Spleen (tissue), 11 donors: ENCODE measurements around the gene MYO16. TPM values are rescaled to one million over a fixed set of nuclear protein-coding genes. Genes with fewer than 3 reads are reported as not detected.

Experiments
- DNase-seq: peaks from one replicate; pipeline ENCODE4 v3.0.0-alpha.2; 2020
- H3K27ac ChIP-seq, 8 donors: fragments of 200-600 bp; sonication (generic) in 7 of 8; 1 replicate in 4 of 8; 2 replicates in 4 of 8; pipeline versions ENCODE4 v1.5.0 to v1.8.0; 2016 to 2021; ENCODE audit warnings: inconsistent platforms in 4 of 8, mild to moderate bottlenecking in 4 of 8, moderate library complexity in 1 of 8
- H3K27me3 ChIP-seq, 7 donors: fragments of 200-600 bp; sonication (generic) in 6 of 7; replicated peaks in 1 of 7; 1 replicate in 4 of 7; 2 replicates in 3 of 7; pipeline versions ENCODE4 v1.5.0 to v1.8.0; 2016 to 2021; ENCODE audit warnings: inconsistent platforms in 3 of 7, mild to moderate bottlenecking in 1 of 7
- H3K36me3 ChIP-seq, 6 donors: fragments of 200-600 bp; sonication (generic) in 5 of 6; 1 replicate in 4 of 6; 2 replicates in 2 of 6; pipeline versions ENCODE4 v1.5.0 to v1.8.0; 2016 to 2021; ENCODE audit warnings: inconsistent platforms in 2 of 6
- H3K4me1 ChIP-seq, 6 donors: fragments of 200-600 bp; sonication (generic) in 5 of 6; 1 replicate in 3 of 6; 2 replicates in 3 of 6; pipeline versions ENCODE4 v1.5.0 to v1.8.0; 2016 to 2021; ENCODE audit warnings: inconsistent platforms in 3 of 6
- H3K4me3 ChIP-seq, 8 donors: fragments of 200-600 bp; sonication (generic) in 7 of 8; 1 replicate in 4 of 8; 2 replicates in 4 of 8; pipeline versions ENCODE4 v1.5.0 to v1.8.0; 2016 to 2021; ENCODE audit warnings: inconsistent platforms in 4 of 8, mild to moderate bottlenecking in 4 of 8, moderate library complexity in 2 of 8
- H3K9me3 ChIP-seq, 8 donors: fragments of 200-600 bp; sonication (generic) in 7 of 8; 1 replicate in 4 of 8; 2 replicates in 4 of 8; pipeline versions ENCODE4 v1.5.0 to v1.8.0; 2016 to 2021; ENCODE audit warnings: inconsistent platforms in 4 of 8
- POLR2A ChIP-seq, 3 donors: fragments of 450-650 bp; IDR thresholded peaks; one replicate each; pipeline ENCODE4 v1.5.1; 2017; ENCODE audit warnings: antibody characterized with exemption in 3 of 3, mild to moderate bottlenecking in 1 of 3
- POLR2AphosphoS5 ChIP-seq, 3 donors: sonication (generic); formaldehyde crosslinking; IDR thresholded peaks; one replicate each; pipeline ENCODE4 v1.5.1; 2017; ENCODE audit warnings: antibody characterized with exemption in 3 of 3
- WGBS, 5 donors: extraction: QIAGEN DNeasy Blood & Tissue Kit in 3 of 5; methylation state at CpG; one replicate each; pipeline versions ENCODE4 v1.1.5 to v1.1.7; 2013 to 2018; 5-methylcytosine and 5-hydroxymethylcytosine counted together
- intact Hi-C: fragments of 100-400 bp; cut with DNase I; formaldehyde crosslinking; loops from one replicate; pipeline ENCODE4 v1.15.0; 2023; ENCODE audit warnings: low total_unique reads
- polyA plus RNA-seq, 3 donors: library from polyadenylated mRNA; stranded (reverse); fragments of 200-250 nt; gene quantifications; one replicate each; pipeline ENCODE4 v1.2.1, GENCODE V29; 2013
- total RNA-seq, 7 donors: library from RNA; depleted of rRNA in 3 of 7; stranded (reverse); fragments of >200 nt in 3 of 7; fragmentation: NEBNext Ultra II Directional in 4 of 7; extraction: Animal tissue kit (Norgen Biotek cat#: 25700) in 4 of 7; gene quantifications; one replicate each; pipeline versions ENCODE4 v1.1.0 to v1.2.1, GENCODE V29; 2016 to 2021
- TF ChIP-seq, protein P1 (sequence below), 11 experiments: fragments of 200-600 bp in 7 of 11; fragments of 450-650 bp in 4 of 11; sonication (generic) in 4 of 11; IDR thresholded peaks in 8 of 11; conservative IDR thresholded peaks in 3 of 11; 1 replicate in 7 of 11; 2 replicates in 4 of 11; pipeline versions ENCODE4 v1.4.0 to v1.8.0; 2016 to 2021; ENCODE audit warnings: antibody characterized with exemption in 11 of 11, inconsistent platforms in 4 of 11, mild to moderate bottlenecking in 1 of 11
- donor health status: healthy with polysubstance abuse.
- donor health status: DM: no; HTN: no; CAD: no; lungs with moderate emphysema.
- donor health status: DM: no; HTN: no; CAD: no.
- donor health status: Bipolar disorder and iron deficiency.
- donor health status: healthy.
- donor health status: DM: no; HTN: no; CAD: no.
- donor health status: DM: yes; HTN: yes; CAD: no.

MYO16 gene
- total and polyA plus RNA-seq, 10 donors: 0.03 to 0.51 (median 0.26) TPM; not detected in 1

DNA sequence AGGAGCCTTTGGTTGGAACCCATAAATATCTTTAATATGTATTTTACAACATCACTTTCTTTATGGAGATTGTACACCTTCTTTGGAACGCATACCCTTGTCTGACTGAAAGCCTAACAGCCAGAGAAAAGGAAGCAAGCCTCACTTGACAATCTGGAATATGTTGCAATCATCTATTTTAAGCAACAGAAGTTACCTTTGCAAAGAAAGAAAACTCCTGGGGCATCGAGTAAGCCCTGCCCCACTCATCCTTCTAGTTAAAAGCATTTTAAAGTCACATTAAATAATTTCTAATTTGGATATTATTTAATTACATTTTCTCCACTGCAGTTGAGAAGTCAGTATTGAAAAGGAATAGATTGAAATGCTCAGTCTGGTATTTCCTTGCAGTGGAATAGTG is 542.7 kb downstream of the MYO16 start:
- H3K27ac ChIP-seq: no peak overlapping the region
- 36 to 52% (median 47%) methylated on average over 2 of the region's 2 CpGs for WGBS, 5 donors
- no peaks in the 10 kb centered on the region for H3K36me3 ChIP-seq
- TF ChIP-seq, protein P1, sequence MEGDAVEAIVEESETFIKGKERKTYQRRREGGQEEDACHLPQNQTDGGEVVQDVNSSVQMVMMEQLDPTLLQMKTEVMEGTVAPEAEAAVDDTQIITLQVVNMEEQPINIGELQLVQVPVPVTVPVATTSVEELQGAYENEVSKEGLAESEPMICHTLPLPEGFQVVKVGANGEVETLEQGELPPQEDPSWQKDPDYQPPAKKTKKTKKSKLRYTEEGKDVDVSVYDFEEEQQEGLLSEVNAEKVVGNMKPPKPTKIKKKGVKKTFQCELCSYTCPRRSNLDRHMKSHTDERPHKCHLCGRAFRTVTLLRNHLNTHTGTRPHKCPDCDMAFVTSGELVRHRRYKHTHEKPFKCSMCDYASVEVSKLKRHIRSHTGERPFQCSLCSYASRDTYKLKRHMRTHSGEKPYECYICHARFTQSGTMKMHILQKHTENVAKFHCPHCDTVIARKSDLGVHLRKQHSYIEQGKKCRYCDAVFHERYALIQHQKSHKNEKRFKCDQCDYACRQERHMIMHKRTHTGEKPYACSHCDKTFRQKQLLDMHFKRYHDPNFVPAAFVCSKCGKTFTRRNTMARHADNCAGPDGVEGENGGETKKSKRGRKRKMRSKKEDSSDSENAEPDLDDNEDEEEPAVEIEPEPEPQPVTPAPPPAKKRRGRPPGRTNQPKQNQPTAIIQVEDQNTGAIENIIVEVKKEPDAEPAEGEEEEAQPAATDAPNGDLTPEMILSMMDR (IDR thresholded peaks at IDR 0.05 in 8 of 11, conservative IDR thresholded peaks at IDR 0.05 in 3 of 11): no peak
- no peak for TF ChIP-seq POLR2A (IDR thresholded peaks at IDR 0.05)
- DNase-seq: no peak
- H3K4me1 ChIP-seq: no peaks in the 10 kb centered on the region
- no peaks in the 10 kb centered on the region for H3K9me3 ChIP-seq
- no peaks in the 10 kb centered on the region for H3K27me3 ChIP-seq
- no peak overlapping the region for H3K4me3 ChIP-seq
- intact Hi-C loops: no loop called here

DNA sequence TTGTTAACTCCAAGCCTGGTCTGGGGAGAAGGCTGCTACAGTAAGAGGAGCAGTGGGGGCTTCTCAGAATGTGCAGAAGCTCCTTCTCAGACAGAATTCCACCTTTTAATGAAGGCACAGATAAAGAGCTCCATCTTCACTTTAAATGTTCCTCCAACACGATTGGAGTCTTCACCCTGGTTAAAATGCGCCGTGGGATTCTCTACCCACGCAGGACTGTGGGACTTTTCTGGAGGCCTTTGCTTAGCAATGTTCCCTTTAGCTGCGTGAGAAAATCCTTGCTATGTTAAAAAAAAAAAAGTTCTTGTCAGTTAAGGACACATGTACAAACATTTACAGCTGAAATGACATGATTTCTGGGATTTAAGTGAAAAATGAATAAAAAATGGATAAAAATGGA is 546.3 kb downstream of the MYO16 start:
- no peak for DNase-seq
- intact Hi-C loops: no loop called here
- H3K27ac ChIP-seq: no peak overlapping the region
- no peak overlapping the region for H3K4me3 ChIP-seq
- H3K4me1 ChIP-seq: no peaks in the 10 kb centered on the region
- 84 to 95% (median 90%) methylated on average over 5 of the region's 5 CpGs for WGBS, 5 donors
- H3K36me3 ChIP-seq: no peaks in the 10 kb centered on the region
- H3K9me3 ChIP-seq: no peaks in the 10 kb centered on the region
- no peaks in the 10 kb centered on the region for H3K27me3 ChIP-seq
- no peak for TF ChIP-seq POLR2AphosphoS5 (IDR thresholded peaks at IDR 0.05)
- TF ChIP-seq, protein P1 (IDR thresholded peaks at IDR 0.05 in 8 of 11, conservative IDR thresholded peaks at IDR 0.05 in 3 of 11): no peak
- TF ChIP-seq POLR2A (IDR thresholded peaks at IDR 0.05): no peak

- Histone ChIP-seq H3K27me3 (no peaks in the 10 kb centered on the region), H3K36me3 (no peaks in the 10 kb centered on the region), H3K27ac (no peak overlapping the region), H3K9me3 (no peaks in the 10 kb centered on the region), H3K4me1 (no peaks in the 10 kb centered on the region), H3K4me3 (no peak overlapping the region)
- intact Hi-C loops: no loop called here
- DNase-seq: no peak
- TF ChIP-seq POLR2A (IDR thresholded peaks at IDR 0.05) (no peak), POLR2AphosphoS5 (IDR thresholded peaks at IDR 0.05) (no peak)
- TF ChIP-seq, protein P1 (IDR thresholded peaks at IDR 0.05 in 8 of 11, conservative IDR thresholded peaks at IDR 0.05 in 3 of 11): no peak
- 70 to 80% (median 79%) methylated on average over 4 of the region's 4 CpGs for WGBS, 5 donors
Measured at GRCh38 chr13:109180905-109181425, 551.6 kb downstream of the MYO16 start.

- no peak overlapping the region for H3K27ac ChIP-seq
- intact Hi-C loops: no loop called here
- H3K36me3 ChIP-seq: no peaks in the 10 kb centered on the region
- H3K9me3 ChIP-seq: no peaks in the 10 kb centered on the region
- H3K27me3 ChIP-seq: no peaks in the 10 kb centered on the region
- no peaks in the 10 kb centered on the region for H3K4me1 ChIP-seq
- no peak for DNase-seq
- no peak for TF ChIP-seq POLR2AphosphoS5 (IDR thresholded peaks at IDR 0.05)
- TF ChIP-seq, protein P1 (IDR thresholded peaks at IDR 0.05 in 8 of 11, conservative IDR thresholded peaks at IDR 0.05 in 3 of 11): no peak
- TF ChIP-seq POLR2A (IDR thresholded peaks at IDR 0.05): no peak
- no peak overlapping the region for H3K4me3 ChIP-seq
- WGBS, 5 donors: 74 to 84% (median 75%) methylated on average over 11 of the region's 11 CpGs
Measured at GRCh38 chr13:109182777-109183465, 553.5 kb downstream of the MYO16 start.
